Inferior parietal cortex (tissue), 1 donor: ENCODE results near the gene BICC1.
"Not testable (repeated sequence)": the region's sequence is repeated elsewhere in the genome, so short reads cannot be mapped to it uniquely, and the experiment has no call there.

Experiments used
- DNase-seq: peaks from one replicate; pipeline ENCODE4 v3.0.0-alpha.2; 2016; ENCODE audit errors: extremely low spot score

Gene BICC1

DNA sequence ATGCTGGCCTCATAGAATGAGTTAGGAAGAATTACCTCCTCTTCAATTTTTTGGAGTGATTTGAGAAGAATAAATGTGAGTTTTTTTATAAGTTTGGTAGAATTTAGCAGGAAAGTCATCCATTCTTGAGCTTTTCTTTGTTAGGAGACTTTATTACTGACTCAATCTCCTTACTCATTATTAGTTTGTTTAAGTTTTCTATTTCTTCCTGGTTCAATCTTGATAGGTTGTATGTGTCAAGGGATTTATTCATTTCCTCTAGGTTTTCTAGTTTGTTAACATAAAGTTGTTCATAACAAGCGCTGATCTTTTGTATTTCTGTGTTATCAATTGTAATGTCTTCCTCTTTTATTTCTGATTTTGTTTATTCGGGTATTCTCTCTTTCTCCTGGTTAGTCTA lies 47.4 kb downstream of the BICC1 start:
- DNase-seq = no peak

DNA sequence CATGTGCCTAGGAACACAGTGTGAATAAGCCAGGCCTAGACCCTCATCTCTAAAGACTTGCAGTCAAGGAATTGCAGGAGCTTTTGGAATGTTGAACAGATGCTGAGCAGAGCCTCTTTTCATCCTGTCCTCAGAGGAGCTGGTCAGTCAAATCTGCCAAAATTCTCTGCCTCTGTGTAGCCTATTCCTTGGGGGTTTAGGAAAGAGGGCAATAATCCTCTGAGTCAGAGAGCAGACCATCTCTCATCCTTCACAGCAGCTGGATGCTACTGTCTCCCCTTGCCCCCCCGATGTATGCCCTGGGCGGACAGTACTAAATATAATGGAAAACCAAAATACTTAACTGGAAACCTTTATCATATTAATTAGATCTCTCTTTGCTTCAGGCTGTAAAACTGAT lies 52.6 kb downstream of the BICC1 start:
- no peak for DNase-seq

DNA sequence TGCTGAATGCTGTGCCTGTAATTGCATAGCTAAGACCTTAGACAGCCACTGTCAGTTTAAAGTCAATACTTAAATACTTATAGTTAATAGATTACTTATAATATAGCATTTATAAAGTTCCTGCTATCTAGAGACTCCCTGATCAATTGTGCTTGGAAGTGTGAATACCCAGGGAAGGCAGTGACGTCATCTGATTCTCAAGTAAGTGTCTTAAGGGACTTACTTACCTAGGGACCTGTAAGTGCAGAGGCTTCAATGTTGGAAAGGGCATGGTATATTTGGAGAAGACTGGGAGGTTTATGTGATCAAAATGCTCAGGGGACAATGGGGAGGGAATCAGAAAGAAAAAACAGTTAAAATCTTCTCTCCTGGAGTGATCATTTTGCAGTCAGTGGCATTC lies 55.0 kb downstream of the BICC1 start:
- no peak for DNase-seq

DNA sequence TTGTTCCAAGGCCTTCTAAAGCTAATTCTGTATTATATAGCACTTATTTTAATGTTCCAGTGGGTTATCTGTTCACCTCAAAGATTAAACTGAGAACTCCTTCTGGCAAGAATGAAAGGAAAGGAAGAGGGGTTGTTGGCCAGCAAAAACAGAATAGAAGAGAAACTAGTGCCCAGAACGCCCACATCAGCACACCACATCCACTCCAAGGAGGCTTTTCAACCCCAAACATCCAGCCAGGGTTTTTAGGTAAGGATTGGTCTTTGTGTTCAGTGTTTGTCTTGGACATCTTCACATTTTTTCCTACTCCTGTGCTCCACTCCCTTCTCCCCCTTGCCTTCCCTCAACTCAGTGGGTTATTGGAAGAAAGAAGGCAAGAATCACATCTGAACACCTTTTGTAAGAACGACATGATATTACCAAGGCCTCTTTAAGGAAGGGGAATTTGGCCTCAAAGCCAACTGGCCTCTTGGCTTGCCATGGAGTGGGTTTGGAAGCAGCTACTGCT lies 55.8 kb downstream of the BICC1 start:
- no peak for DNase-seq

DNA sequence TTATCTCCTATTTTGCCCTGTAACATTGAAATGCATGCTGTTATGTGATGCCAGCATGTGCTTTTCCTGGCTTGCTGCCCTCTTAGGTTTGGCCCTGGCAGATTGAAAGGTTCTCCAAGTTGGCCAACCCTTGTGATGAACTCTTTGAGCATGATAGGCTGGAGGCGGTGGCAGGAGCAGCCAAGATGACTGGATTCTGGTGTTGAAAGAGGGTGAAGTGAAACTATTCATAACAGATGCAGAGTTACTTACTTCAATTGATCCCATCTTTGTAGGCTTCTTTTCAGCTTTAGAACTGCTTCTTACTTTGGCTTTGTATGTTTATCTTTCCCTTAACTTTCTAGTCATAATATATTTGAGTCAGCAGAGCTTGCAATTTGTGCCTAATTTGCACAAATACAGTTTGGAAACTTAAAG lies 57.6 kb downstream of the BICC1 start:
- DNase-seq = no peak

DNA sequence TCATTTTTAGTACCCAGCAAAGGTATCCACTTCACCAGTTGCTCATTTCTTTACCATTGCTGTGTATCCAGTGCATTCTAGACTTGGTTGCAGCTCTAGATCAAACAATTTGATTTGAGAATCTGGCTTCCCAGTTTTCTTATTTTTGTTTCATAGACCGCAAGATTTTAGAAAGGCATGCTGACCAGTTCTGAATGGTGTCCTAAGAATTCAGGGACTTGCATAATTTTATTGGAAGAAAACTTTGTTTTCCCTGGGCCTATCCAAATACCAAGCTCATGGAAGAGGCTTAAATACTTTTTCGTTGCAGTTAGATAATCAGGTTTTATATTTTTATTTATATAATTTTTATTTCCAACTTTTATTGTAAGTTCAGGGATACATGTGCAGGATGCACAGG lies 58.3 kb downstream of the BICC1 start:
- no peak for DNase-seq

DNA sequence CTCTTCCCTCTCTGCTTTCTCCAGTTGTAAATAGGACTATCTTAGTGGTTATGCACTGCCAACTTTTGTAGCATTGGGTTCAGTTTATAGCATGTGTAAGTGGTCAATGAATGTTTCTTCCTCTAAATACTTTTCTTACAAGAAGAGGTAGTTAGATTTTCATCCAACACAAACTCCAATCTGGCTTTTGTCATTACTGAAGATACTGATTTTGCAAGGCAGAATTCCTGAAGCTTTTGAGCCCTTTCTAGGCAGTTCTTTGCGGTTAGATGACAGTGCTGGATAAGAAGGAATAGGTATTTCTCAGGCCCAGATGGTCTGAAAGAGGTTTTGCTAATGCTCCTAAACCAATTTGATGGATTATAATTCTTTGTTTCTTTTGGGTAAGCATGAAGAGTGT lies 60.5 kb downstream of the BICC1 start:
- no peak for DNase-seq

DNA sequence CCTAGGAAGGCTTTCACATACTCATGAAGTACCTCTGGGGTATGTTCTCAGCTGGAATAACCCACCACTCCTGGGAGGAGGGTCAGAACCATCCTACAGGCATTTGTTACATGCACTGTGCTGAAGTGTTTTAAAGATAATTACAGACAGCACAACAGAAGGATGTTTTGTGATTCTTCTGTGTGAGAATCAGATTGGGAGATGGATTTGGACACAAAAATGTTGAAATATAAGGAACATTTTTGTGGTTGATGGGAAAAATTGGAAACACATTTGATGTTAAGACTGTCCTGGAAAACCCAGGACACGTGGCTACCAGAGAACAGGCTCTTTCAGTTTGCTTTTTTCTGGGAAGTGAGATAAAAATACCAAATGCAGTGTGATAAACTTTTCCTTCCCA lies 61.4 kb downstream of the BICC1 start:
- no peak for DNase-seq

DNA sequence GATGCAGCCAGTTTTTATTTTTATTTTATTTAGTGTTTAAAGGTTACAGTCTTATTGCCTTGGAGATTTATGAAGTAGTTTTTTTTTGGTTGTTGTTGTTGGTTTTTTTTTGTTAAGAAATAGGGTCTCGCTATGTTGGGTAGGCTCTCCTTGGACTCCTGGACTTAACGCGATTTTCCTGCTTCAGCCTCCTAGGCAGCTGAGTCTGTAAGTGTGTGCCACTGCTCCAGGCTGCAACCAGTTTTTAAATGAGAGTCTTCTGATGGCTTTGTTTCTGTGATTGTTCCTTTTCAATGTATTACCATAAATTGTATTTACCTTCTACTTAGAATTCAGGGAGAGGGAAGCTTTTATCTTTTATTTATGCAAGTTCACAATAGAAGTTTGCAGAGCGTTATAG lies 62.8 kb downstream of the BICC1 start:
- no peak for DNase-seq

DNA sequence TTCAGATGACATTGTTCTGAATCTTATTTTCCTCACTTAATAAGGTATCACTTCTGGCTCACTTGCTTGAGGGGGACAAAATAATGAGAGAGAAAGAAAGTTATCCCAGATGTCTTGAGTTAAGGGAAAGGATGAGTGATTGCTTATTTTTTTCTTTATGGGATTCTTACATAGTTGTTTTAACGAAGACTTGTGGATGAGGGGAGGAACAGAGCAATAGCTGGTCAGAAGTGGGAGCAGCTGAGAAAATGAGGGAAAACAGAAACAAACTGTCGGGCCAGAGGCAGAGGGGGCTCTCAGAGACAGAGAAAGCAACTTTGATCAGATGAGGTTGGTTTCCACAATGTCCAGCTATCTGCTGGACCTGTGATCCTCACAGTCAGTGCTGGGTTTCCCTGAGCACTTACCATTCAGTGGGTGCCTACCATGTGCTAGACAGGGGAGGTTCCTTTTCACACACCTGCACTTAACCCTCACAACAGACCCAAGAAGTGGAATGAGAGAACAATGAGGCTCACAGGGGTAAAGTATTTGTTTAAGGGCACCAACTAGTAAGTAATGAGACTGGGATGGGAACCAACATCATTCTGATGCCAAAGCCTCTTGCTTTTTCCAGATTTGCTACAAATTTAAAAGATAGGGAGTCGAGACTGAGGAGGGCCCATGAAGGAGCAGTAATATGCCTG lies 64.2 kb downstream of the BICC1 start:
- DNase-seq = no peak

DNA sequence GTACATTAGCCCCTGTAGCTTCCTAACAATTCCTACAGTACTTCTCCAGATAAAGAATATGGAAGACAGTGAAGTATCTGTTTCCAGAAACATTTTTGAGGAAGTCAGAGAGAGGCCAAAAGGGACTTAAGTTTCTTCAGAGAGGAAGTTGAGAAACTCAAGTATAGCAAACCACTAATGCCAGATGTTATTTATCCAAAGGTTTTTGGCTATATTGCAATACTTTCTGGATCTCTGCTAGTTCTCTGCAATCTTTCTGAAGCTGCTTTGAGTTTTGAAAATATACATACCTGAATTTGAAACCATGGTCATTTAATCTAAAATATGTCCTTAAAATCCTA lies 64.7 kb downstream of the BICC1 start:
- no peak for DNase-seq

DNA sequence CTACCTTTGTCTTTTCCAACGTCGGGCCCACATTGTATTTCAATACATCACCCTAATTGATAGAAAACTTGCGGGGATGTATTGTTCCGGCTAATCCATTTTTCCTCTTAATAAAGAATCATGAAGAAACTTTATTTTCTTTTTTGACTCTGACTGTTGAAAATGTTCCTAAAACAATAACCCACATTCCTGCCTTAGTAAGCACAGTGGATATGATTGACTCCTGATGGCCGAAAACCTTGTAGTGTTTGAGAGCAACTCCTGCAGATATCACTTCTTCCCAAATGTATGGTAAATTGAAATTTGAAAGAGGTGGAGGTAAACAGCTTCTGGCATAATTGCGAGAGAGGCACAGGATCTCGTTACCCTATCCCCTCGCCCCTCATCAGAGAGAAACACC lies 65.7 kb downstream of the BICC1 start:
- DNase-seq = no peak

DNA sequence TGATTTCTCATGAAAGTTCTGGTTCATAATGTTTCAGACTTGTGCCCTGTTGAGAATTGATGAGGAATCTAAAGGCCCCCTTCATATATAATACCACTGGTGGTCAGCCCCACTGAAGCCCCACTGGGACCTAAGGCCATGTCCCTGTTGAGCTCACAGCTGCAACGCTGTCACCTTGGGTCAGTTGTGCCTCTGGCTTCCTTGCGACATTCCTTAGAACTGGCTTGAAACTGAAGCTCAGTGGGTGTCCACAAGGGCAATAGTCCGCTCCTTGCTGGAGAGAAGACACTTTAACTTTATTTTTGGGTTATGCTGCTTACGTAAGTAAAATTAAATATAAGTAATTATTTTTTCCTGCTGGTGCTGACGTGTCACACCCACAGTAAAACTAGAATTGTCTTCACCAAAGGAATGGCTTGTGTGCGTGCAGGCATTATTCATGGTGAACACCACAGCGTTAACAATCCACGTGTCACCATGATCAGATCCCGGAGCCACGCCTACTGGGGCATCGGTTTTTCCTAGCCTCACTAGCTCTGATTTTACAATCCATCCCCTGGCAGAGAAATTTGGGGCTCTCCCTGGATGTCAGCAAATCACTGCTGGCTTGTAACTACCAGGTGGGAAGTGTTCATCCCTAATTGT lies 66.5 kb downstream of the BICC1 start:
- DNase-seq = no peak

DNA sequence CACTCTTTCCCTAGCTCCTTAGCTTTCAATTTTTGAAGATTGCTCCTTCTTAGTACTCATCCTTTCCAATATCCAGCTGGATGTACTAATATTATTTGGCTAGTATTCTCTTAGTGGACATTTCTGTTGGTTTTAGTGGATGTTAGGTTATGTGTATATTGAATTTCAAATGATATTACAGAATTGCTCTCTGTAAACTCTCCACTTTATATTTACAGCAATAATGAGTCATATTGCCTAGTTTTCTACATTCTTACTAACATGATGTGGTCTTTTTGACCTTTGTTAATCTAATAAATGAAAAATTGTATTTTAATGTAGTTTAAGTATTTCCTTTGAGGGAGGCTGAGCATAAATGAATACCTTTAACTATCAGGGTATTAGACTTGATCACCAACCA lies 69.4 kb downstream of the BICC1 start:
- DNase-seq = no peak

DNA sequence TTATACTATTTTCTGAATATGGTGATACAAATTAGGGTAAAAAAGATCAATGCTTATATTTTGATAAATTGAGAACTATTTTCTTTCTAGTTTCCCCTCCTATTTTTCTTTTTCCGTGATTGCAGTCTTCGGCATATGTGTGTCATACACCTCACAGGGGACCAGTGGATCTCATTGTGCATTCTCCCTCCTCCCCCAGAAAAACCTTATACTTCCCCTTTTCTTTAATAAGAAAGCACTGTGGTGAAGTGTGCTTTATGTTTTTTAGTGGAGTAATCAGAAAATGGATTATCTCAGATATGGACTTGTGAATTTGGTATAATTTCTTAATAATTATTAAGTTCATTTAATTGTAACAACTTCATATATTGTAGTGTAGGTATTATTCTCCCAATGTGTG lies 72.8 kb downstream of the BICC1 start:
- DNase-seq = no peak

DNA sequence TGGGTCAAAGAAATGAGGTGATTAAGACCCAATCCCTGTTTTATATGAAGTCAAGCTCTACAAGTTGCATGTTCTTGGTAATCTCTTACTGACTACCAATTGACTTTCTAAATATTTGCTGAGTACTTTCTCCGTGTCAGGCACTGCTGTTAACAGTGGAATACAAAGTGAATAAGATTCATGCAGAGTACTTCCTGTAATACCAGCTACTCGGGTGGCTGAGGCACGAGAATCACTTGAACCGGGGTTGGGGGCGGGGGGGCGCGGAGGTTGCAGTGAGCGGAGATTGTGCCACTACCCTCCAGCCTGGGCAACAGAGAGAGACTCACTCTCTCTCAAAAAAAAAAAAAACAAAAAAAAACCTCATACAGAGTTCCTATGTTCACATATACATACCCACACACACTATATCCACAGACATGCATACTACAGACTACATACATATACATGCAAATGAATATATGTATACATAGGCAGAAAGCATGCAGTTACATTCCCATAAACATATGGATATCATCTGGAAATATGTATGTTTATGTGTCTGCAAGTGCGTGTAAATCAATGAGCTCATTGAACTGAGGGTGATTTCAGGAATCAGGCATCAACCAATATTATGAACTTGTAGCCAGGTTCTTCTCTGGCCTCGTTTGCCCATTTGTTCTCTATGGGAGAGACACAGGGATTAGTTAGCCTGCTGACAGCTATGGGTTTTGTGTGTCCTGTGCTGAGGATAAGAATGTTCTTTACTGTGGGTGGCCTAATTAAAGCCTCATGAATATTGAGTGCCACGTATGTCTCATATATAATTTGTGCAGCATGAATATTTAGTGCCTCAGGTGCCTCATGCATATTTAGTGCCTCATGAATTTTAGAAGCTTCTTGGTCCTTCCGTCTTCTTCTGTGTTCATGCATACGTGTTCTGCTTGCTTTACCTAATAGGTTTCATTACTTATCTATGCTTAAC lies 73.9 kb downstream of the BICC1 start:
- DNase-seq = no peak

DNA sequence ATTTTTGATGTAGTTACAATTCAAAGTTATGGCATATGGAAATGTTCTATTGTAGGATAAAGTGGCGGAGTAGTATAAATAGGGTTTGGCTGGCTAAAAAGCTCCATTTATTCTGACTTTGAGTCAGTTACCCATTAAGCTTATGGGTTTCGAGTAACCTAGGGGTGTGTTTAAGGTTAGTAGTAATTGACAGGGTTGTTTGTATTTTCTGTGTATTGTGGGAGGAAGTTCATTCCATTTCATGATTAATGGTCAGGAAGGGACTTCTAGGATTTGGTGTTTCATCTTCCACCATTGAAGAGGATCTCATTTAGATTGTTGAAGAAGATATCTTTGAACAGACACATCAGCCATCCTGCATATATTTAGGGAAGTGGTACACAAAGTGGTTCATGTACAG lies 75.0 kb downstream of the BICC1 start:
- DNase-seq = no peak

DNA sequence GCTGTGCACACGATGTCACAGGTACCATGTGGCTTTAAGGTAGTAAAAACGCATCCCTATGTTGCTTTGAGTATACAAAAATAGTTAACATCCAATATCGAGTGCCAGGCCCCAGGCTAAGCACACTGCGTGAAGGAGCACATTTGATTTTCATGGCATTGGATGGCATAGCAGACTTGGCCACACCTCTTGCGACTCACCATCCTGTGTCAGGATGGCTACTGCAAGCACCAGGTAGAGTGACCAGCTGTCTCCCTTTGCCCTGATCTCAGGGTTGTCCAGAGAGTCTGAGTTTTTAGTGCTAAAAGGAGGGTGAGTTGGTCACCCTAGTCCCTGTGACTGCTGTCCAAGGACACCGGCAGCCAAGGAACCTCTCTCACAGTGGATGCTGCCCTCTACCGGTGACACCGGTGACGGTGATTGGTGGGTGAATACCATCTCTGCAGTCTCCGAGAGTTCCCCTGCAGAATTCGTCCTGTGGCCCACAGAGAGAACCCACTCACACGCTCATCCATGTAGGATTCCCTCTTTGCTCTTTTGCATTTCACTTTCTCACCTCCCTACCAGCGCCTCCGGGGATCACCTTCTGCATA lies 76.1 kb downstream of the BICC1 start:
- DNase-seq = no peak

DNA sequence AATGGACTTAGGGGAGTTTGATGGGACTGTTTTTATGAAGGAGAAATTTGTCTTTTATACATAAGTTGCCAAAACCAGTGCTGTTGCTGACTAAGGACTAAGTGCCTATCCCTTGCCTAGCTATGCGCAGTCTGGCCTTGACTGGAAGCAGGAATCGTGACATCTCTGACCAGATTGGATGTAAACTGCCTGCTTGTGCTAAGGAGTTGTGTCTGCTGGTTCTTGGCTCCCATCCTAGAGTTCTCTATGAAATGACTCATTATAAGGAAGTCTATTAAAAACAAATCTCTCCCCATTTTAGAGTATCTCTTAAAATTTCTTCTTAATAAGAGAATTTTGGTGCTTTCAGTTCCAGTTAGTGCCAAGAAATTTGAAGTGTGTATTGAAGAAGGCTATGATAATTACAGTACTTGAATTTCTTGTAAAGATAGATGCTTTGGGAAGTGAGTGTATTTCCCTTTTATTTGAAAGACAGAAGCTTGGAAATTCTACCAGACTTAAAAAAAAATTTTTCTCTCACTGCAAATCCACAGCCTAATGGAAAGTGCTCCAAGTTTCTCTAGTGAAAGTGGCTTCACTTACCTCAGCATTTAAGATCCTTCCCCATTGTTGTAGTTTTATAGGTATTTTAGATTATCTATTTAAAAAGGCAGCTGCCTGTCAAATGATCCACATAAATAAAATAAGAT lies 77.6 kb downstream of the BICC1 start:
- no peak for DNase-seq

DNA sequence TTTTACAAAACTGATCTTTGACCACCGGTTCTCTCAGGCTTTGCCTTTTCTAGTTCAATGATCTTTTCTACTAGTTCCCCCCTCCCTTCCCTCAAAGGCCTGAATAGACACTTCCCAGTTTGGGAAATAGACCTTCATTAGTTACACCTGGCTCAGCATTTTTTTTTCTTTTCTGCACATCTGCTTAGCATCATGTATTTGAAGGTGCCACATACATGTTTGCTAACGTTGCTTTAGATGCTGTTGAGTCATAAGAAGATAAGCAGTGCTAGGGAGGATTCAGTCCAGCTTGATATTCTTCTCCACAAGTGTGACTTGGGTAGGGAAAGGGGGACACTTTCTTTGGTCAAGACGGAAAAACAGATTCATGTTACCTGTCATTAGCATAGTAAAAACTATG lies 78.3 kb downstream of the BICC1 start:
- no peak for DNase-seq

DNA sequence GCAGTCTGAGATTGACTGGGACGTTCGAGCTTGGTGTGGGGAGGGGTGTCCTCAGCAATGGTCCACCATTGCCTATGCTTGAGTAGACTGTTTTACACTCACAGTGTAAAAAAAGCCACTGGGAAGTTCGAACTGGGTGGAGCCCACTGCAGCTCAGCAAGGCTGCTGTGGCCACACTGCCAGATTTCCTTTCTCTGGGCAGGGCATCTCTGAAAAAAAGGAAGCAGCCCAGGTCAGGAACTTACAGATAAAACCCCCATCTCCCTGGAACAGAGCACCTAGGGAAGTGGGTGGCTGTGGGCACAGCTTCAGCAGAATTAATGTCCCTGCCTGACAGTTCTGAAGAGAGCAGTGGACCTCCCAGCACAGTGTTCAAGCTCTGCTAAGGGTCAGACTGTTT lies 80.3 kb downstream of the BICC1 start:
- DNase-seq = no peak

DNA sequence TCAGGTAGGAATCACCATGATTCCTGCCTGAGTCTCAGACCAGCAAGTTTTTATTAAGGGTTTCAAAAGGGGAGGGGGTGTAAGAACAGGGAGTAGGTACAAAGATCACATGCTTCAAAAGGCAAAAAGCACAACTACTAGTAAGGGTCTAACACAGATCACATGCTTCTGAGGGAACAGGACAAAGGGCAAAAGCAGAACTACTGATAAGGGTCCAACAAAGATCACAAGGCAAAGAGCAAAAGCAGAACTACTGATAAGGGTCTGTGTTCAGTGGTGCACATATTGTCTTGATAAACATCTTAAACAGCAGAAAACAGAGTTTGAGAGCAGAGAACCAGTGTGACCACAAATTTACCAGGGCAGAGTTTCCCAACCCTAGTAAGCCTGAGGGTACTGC lies 84.5 kb downstream of the BICC1 start:
- DNase-seq = not testable (repeated sequence)
